Measurements from ENCODE around the gene XYLT1. TPM values are rescaled to one million over a fixed set of nuclear protein-coding genes. Genes with fewer than 3 reads are reported as not detected.

XYLT1 gene
- total and polyA plus RNA-seq, 10 of the 15 experiments (the other 5 are each of a cell fraction or from before 2014, with no cell fraction given), result 0.88 to 14.8 (median 5.8) TPM

- H3K4me3 ChIP-seq, result no peak overlapping the region
- H4K20me1 ChIP-seq (ENCODE audit: control insufficient read depth, insufficient read depth), result no peaks in the 10 kb centered on the region
- ChIA-PET RAD21 (ENCODE audit: unreplicated experiment) (no interaction called here), SMC1A (ENCODE audit: uncharacterized antibody, unreplicated experiment) (no interaction called here), CTCF (no interaction called here), POLR2A (no interaction called here)
- no peak overlapping the region for H3K9ac ChIP-seq (ENCODE audit: control insufficient read depth, insufficient read depth, low read length)
- no peak overlapping the region for H3K27ac ChIP-seq (ENCODE audit: control insufficient read depth, insufficient read depth)
- H3K9me3 ChIP-seq (replicated peaks; ENCODE audit: control insufficient read depth, insufficient read depth, low read length), result no peaks in the 10 kb centered on the region; the same call in 2 of the 3 replicates
- no TSS peak for BruUV-seq (replicated peaks)
- H2AFZ ChIP-seq (ENCODE audit: control insufficient read depth, low read depth, low read length), result no peak overlapping the region
- intact Hi-C loops (cut with micrococcal nuclease; ENCODE audit: unreplicated experiment), result no loop called here
- no peaks in the 10 kb centered on the region for H3K4me1 ChIP-seq (ENCODE audit: control insufficient read depth, insufficient read depth, low read length)
- TF ChIP-seq REST (IDR thresholded peaks at IDR 0.05; ENCODE audit: low read depth, low read length), result peak; percentile 78
- TF ChIP-seq EED (IDR thresholded peaks at IDR 0.05; ENCODE audit: low read depth), result no peak
- TF ChIP-seq EZH2 (IDR thresholded peaks at IDR 0.05; ENCODE audit: borderline replicate concordance, control insufficient read depth, low read depth, low read length), result no peak
- ATAC-seq (no peak), FAIRE-seq (no peak), DNase-seq (ENCODE audit: low read depth, low spot score) (no peak)
- 38% methylated on average over 2 of the region's 2 CpGs for WGBS (ENCODE audit: insufficient coverage, insufficient replicate concordance, low lambda C conversion rate, missing lambda C conversion rate)
- in situ Hi-C loops (cut with MboI), result no loop called here
- H3K27me3 ChIP-seq (replicated peaks in 1 of 2; ENCODE audit: control insufficient read depth in 2 of 2, insufficient read depth in 2 of 2, low read length in 1 of 2), result no peaks in the 10 kb centered on the region
- no peaks in the 10 kb centered on the region for H3K36me3 ChIP-seq (ENCODE audit: control insufficient read depth in 2 of 2, insufficient read depth in 2 of 2, low read length in 1 of 2)
- no peak overlapping the region for H3K4me2 ChIP-seq (ENCODE audit: control insufficient read depth, insufficient read depth)
- H3K79me2 ChIP-seq (ENCODE audit: control insufficient read depth, insufficient read depth, low read length), result no peaks in the 10 kb centered on the region
Observed at GRCh38 chr16:17084130-17084529, 386.6 kb downstream of the XYLT1 start.

GRCh38 chr16:17083628-17084027, 387.1 kb downstream of the XYLT1 start:
- in situ Hi-C loops (cut with MboI) (no loop called here), intact Hi-C loops (cut with micrococcal nuclease; ENCODE audit: unreplicated experiment) (no loop called here)
- DNase-seq (ENCODE audit: low read depth, low spot score), result no peak
- Histone ChIP-seq H3K36me3 (ENCODE audit: control insufficient read depth in 2 of 2, insufficient read depth in 2 of 2, low read length in 1 of 2) (no peaks in the 10 kb centered on the region), H3K9me3 (replicated peaks; ENCODE audit: control insufficient read depth, insufficient read depth, low read length) (no peaks in the 10 kb centered on the region; the same call in 2 of the 3 replicates), H3K4me2 (ENCODE audit: control insufficient read depth, insufficient read depth) (no peak overlapping the region), H3K9ac (ENCODE audit: control insufficient read depth, insufficient read depth, low read length) (no peak overlapping the region), H4K20me1 (ENCODE audit: control insufficient read depth, insufficient read depth) (no peaks in the 10 kb centered on the region), H3K79me2 (ENCODE audit: control insufficient read depth, insufficient read depth, low read length) (no peaks in the 10 kb centered on the region), H2AFZ (ENCODE audit: control insufficient read depth, low read depth, low read length) (no peak overlapping the region), H3K27me3 (replicated peaks in 1 of 2; ENCODE audit: control insufficient read depth in 2 of 2, insufficient read depth in 2 of 2, low read length in 1 of 2) (no peaks in the 10 kb centered on the region), H3K27ac (ENCODE audit: control insufficient read depth, insufficient read depth) (no peak overlapping the region), H3K4me1 (ENCODE audit: control insufficient read depth, insufficient read depth, low read length) (no peaks in the 10 kb centered on the region), H3K4me3 (no peak overlapping the region)
- 21% methylated on average over 1 of the region's 1 CpG for whole genome bisulfite sequencing (ENCODE audit: insufficient coverage, insufficient replicate concordance, low lambda C conversion rate, missing lambda C conversion rate)
- FAIRE-seq, result no peak
- ChIA-PET POLR2A (no interaction called here), RAD21 (ENCODE audit: unreplicated experiment) (no interaction called here), SMC1A (ENCODE audit: uncharacterized antibody, unreplicated experiment) (no interaction called here), CTCF (no interaction called here)
- no peak for TF ChIP-seq RAD51 (IDR thresholded peaks at IDR 0.05)
- no TSS peak for BruUV-seq (replicated peaks)
- ATAC-seq, result no peak

All from GM12878 (cell line).